ENCODE results near the gene PAM16.
"Not testable (repeated sequence)": the region's sequence is repeated elsewhere in the genome, so short reads cannot be mapped to it uniquely, and the experiment has no call there.

PAM16 gene

GRCh38 chr16:4350787-4351659 lies at the start of gene PAM16:
Gene PAM16 (minus strand): TSS chr16:4351321. CDS start chr16:4351234, 87 bp downstream.
- Histone ChIP-seq H3K27ac (ENCODE audit: low read length) (no peak within 1 kb of the TSS), H3K9me3 (ENCODE audit: control insufficient read depth, insufficient read depth, low read length) (no peaks in the 10 kb centered on the region), H3K4me1 (ENCODE audit: control insufficient read depth, insufficient read depth, low read length) (no peaks in the 10 kb centered on the region), H3K4me3 (ENCODE audit: low read length) (peak within 1 kb of the TSS; percentile 72), H3K27me3 (ENCODE audit: control insufficient read depth, insufficient read depth, low read length) (no peaks in the 10 kb centered on the region), H3K36me3 (ENCODE audit: control insufficient read depth, insufficient read depth, low read length) (peaks cover 8% of the 10 kb centered on the region)
- peak; percentile 94 for DNase-seq (ENCODE audit: low read depth, low spot score)
- WGBS (ENCODE audit: insufficient coverage, insufficient read length), result no CpG with 5 or more reads among the region's 81 CpGs

DNA sequence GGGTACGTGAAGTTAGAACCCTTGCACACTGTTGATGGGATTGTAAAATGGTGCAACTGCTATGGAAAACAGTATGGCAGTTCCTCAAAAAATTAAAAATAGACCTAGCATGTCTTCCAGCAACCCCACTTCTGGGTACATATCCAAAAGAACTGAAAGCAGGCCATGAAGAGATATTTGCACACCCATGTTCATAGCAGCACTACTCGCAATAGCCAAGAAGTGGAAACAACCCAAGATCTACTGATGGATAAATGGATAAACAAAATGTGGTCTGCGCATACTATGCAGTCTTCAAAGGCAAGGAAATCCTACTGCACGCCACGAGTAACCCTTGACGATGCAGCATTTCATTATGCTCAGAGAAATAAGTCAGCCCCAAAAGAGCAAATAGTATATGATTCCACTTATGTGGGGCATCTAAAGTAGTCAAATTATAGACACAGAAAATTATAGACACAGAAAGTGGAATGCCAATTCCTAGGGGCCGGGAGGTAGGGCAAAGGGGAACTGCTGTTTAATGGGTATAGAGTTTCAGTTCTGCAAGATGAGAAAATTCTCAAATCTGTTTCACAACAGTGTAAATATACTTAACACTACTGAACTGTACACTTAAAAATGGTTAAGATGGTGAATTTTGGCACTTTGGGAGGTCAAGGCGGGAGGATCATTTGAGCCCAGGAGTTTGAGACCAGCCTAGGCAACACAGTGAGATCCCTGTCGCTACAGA lies 48.0 kb upstream of the PAM16 start:
- no peak overlapping the region for H3K27ac ChIP-seq (ENCODE audit: low read length)
- no CpG with 5 or more reads among the region's 9 CpGs for WGBS (ENCODE audit: insufficient coverage, insufficient read length)
- H3K4me1 ChIP-seq (ENCODE audit: control insufficient read depth, insufficient read depth, low read length), result no peaks in the 10 kb centered on the region
- no peaks in the 10 kb centered on the region for H3K9me3 ChIP-seq (ENCODE audit: control insufficient read depth, insufficient read depth, low read length)
- H3K27me3 ChIP-seq (ENCODE audit: control insufficient read depth, insufficient read depth, low read length), result no peaks in the 10 kb centered on the region
- H3K36me3 ChIP-seq (ENCODE audit: control insufficient read depth, insufficient read depth, low read length), result no peaks in the 10 kb centered on the region
- H3K4me3 ChIP-seq (ENCODE audit: low read length), result no peak overlapping the region
- no peak for DNase-seq (ENCODE audit: low read depth, low spot score)

DNA sequence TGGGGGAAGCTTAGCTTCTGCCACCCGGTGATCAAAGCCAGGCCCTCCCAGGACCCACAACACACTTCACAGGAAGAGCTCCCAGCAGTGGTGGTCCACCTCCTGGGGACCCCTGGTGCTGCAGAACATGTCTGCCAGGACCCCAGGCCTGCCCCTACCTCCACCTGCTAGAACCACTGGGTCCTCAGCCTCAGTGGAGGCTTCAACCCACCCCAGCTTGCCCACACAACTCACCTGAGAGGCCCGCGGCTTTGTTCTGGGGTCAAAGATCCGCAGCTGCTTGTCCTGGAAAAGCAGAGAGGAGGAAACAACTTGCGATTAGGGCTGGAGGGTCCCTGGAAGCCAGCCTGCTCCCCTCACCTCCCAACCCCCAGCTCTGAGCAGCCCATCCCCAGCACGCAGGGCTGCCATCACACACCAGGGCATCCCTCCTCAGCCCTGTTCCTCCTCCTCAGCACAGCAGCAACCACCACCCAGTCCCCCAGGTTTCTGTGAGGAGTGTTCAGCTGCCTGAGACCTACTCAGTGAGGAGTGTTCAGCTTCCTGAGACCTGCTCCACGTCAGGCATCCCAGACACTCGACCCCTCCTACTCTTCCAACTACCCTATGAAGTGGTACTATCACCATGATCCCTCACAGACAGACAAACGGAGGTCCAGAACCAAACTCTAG lies 44.1 kb upstream of the PAM16 start:
- Histone ChIP-seq H3K4me1 (ENCODE audit: control insufficient read depth, insufficient read depth, low read length) (peaks cover 18% of the 10 kb centered on the region), H3K36me3 (ENCODE audit: control insufficient read depth, insufficient read depth, low read length) (no peaks in the 10 kb centered on the region), H3K9me3 (ENCODE audit: control insufficient read depth, insufficient read depth, low read length) (no peaks in the 10 kb centered on the region), H3K27ac (ENCODE audit: low read length) (no peak overlapping the region), H3K27me3 (ENCODE audit: control insufficient read depth, insufficient read depth, low read length) (no peaks in the 10 kb centered on the region), H3K4me3 (ENCODE audit: low read length) (no peak overlapping the region)
- no CpG with 5 or more reads among the region's 9 CpGs for WGBS (ENCODE audit: insufficient coverage, insufficient read length)
- DNase-seq (ENCODE audit: low read depth, low spot score), result no peak

GRCh38 chr16:4393850-4394249 lies 42.7 kb upstream of the PAM16 start:
- H3K4me3 ChIP-seq (ENCODE audit: low read length); H3K36me3 ChIP-seq (ENCODE audit: control insufficient read depth, insufficient read depth, low read length); H3K27ac ChIP-seq (ENCODE audit: low read length); H3K27me3 ChIP-seq (ENCODE audit: control insufficient read depth, insufficient read depth, low read length); H3K9me3 ChIP-seq (ENCODE audit: control insufficient read depth, insufficient read depth, low read length); DNase-seq (ENCODE audit: low read depth, low spot score): not testable (repeated sequence)
- H3K4me1 ChIP-seq (ENCODE audit: control insufficient read depth, insufficient read depth, low read length), result peaks cover 24% of the 10 kb centered on the region
- WGBS (ENCODE audit: insufficient coverage, insufficient read length), result no CpG with 5 or more reads among the region's 15 CpGs

DNA sequence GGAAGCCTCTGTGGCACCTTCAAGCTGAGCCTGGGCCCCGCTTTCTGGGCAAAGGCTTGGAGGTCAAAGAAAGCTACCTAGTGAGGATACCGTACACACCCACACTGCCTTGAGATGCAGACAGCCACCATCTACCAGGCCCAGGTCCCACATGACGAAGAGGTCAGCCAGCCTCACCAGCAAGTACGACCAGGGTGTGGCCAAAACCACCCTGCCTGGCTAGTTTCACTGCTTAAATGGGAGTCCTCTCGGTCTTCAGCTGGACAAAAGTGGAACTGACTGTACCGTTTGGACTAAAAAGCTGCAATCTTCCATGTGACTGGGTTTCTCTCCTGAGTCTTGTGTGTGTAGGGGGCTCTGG lies 42.1 kb upstream of the PAM16 start:
- no CpG with 5 or more reads among the region's 6 CpGs for WGBS (ENCODE audit: insufficient coverage, insufficient read length)
- Histone ChIP-seq H3K36me3 (ENCODE audit: control insufficient read depth, insufficient read depth, low read length) (no peaks in the 10 kb centered on the region), H3K9me3 (ENCODE audit: control insufficient read depth, insufficient read depth, low read length) (no peaks in the 10 kb centered on the region), H3K27me3 (ENCODE audit: control insufficient read depth, insufficient read depth, low read length) (no peaks in the 10 kb centered on the region), H3K4me1 (ENCODE audit: control insufficient read depth, insufficient read depth, low read length) (peaks cover 28% of the 10 kb centered on the region), H3K4me3 (ENCODE audit: low read length) (no peak overlapping the region), H3K27ac (ENCODE audit: low read length) (peak overlapping the region; percentile 25)
- DNase-seq (ENCODE audit: low read depth, low spot score), result no peak

GRCh38 chr16:4392382-4393239 lies 41.5 kb upstream of the PAM16 start:
- no peaks in the 10 kb centered on the region for H3K27me3 ChIP-seq (ENCODE audit: control insufficient read depth, insufficient read depth, low read length)
- no CpG with 5 or more reads among the region's 27 CpGs for WGBS (ENCODE audit: insufficient coverage, insufficient read length)
- H3K27ac ChIP-seq (ENCODE audit: low read length), result peak overlapping the region; percentile 84
- no peaks in the 10 kb centered on the region for H3K36me3 ChIP-seq (ENCODE audit: control insufficient read depth, insufficient read depth, low read length)
- no peak overlapping the region for H3K4me3 ChIP-seq (ENCODE audit: low read length)
- no peaks in the 10 kb centered on the region for H3K9me3 ChIP-seq (ENCODE audit: control insufficient read depth, insufficient read depth, low read length)
- DNase-seq (ENCODE audit: low read depth, low spot score), result no peak
- H3K4me1 ChIP-seq (ENCODE audit: control insufficient read depth, insufficient read depth, low read length), result peaks cover 30% of the 10 kb centered on the region

GRCh38 chr16:4391631-4392381 lies 40.7 kb upstream of the PAM16 start:
- Histone ChIP-seq H3K27me3 (ENCODE audit: control insufficient read depth, insufficient read depth, low read length) (no peaks in the 10 kb centered on the region), H3K36me3 (ENCODE audit: control insufficient read depth, insufficient read depth, low read length) (no peaks in the 10 kb centered on the region), H3K9me3 (ENCODE audit: control insufficient read depth, insufficient read depth, low read length) (no peaks in the 10 kb centered on the region), H3K4me1 (ENCODE audit: control insufficient read depth, insufficient read depth, low read length) (peaks cover 30% of the 10 kb centered on the region), H3K27ac (ENCODE audit: low read length) (peak overlapping the region; percentile 84), H3K4me3 (ENCODE audit: low read length) (no peak overlapping the region)
- no CpG with 5 or more reads among the region's 22 CpGs for WGBS (ENCODE audit: insufficient coverage, insufficient read length)
- DNase-seq (ENCODE audit: low read depth, low spot score), result no peak

DNA sequence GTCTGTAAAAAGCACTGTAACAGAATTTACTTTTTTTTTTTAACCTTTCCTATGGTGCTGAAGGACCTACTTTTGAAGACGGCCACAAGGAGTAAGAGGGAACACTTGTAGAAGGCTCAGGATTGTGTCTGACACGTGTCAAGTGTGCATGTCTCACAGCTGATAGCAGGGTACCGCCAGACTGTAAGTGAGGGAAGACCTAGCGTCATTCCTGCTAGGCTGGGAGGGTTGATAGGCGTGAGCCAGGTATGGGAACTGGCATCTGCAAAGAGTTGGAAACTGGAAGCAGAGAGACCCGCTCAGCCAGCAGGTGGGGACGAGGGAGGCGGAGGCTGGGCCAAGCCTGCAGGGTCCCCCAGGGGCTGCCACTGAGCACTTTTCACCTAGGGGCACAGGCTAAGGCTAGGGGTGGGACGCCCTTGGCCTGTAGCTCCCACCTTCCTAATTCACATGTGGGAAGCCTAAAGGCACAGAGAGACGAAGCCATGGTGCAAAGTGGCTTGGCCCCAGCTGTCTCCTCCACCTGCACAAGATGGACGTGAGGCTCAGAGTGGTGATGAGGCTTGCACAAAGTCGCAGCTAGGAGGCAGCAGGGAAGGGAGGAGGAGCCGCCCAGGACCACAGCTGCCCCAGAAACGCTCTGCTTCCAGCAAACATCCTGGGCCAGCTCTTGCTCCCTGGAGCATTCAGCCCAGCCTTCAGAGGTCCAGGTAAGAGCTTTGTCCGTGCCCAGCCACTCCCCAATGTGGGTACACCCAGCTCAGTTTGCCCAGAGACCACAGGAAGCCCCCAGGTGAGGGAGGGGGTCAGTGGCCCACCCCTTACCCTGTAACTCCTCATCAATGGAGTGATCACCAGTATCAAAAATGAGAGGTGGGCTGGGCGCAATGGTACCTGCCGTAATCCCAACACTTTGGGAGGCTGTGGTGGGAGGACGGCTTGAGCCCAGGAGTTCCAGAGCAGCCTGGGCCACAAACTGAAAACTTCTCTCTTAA lies 39.4 kb upstream of the PAM16 start:
- no peaks in the 10 kb centered on the region; the same call in 1 of the 2 replicates for H3K36me3 ChIP-seq (ENCODE audit: control insufficient read depth, insufficient read depth, low read length)
- no peaks in the 10 kb centered on the region for H3K27me3 ChIP-seq (ENCODE audit: control insufficient read depth, insufficient read depth, low read length)
- no CpG with 5 or more reads among the region's 18 CpGs for WGBS (ENCODE audit: insufficient coverage, insufficient read length)
- no peak overlapping the region for H3K27ac ChIP-seq (ENCODE audit: low read length)
- H3K4me3 ChIP-seq (ENCODE audit: low read length), result no peak overlapping the region
- no peak for DNase-seq (ENCODE audit: low read depth, low spot score)
- H3K9me3 ChIP-seq (ENCODE audit: control insufficient read depth, insufficient read depth, low read length), result no peaks in the 10 kb centered on the region
- H3K4me1 ChIP-seq (ENCODE audit: control insufficient read depth, insufficient read depth, low read length), result peaks cover 30% of the 10 kb centered on the region

All from iPS DF 6.9 (cell line).